Fibroblast of mammary gland (primary cell): ENCODE measurements around the gene UQCC2.

Source experiments
- DNase-seq: peaks from one replicate; pipeline ENCODE4 v3.0.0-alpha.2; 2010; ENCODE audit warnings: low read depth
- H3K4me3 ChIP-seq: 2 replicates; pipeline ENCODE4 v1.5.1; 2011; ENCODE audit warnings: low read depth, mild to moderate bottlenecking, low read length, moderate library complexity; ENCODE audit not compliant: control insufficient read depth
- CTCF ChIP-seq: conservative IDR thresholded peaks from 2 replicates; pipeline ENCODE4 v1.5.1; 2011; ENCODE audit warnings: low read depth, low read length, inconsistent platforms; ENCODE audit not compliant: control insufficient read depth, insufficient read depth

UQCC2 gene

GRCh38 chr6:33727126-33727525 lies 15.6 kb upstream of the UQCC2 start:
- no peak for DNase-seq
- no peak for TF ChIP-seq CTCF
- no peak overlapping the region for H3K4me3 ChIP-seq

GRCh38 chr6:33726696-33727095 lies 15.2 kb upstream of the UQCC2 start:
- DNase-seq, result no peak
- no peak for TF ChIP-seq CTCF
- H3K4me3 ChIP-seq, result no peak overlapping the region

- no peak for DNase-seq
- no peak for TF ChIP-seq CTCF
- no peak overlapping the region for H3K4me3 ChIP-seq
These were observed 14.6 kb upstream of the UQCC2 start for GRCh38 chr6:33725891-33726673.

- no peak for DNase-seq
- no peak for TF ChIP-seq CTCF
- H3K4me3 ChIP-seq, result no peak overlapping the region
These were observed 13.7 kb upstream of the UQCC2 start for GRCh38 chr6:33725222-33725621.

GRCh38 chr6:33724102-33725023 lies 12.9 kb upstream of the UQCC2 start:
- no peak overlapping the region for H3K4me3 ChIP-seq
- no peak for TF ChIP-seq CTCF
- no peak for DNase-seq

GRCh38 chr6:33723371-33724085 lies 12.0 kb upstream of the UQCC2 start:
- DNase-seq, result no peak
- TF ChIP-seq CTCF, result no peak
- no peak overlapping the region for H3K4me3 ChIP-seq
